ENCODE results near the gene SLIT3. TPM values are rescaled to one million over a fixed set of nuclear protein-coding genes. Genes with fewer than 3 reads are reported as not detected.
A peak's percentile ranks its signal among the peaks of the same experiment; 100 is the strongest.

SLIT3 gene
- total RNA-seq, 6 experiments from 2014 or later: 0.31 to 1.2 (median 0.65) TPM

DNA sequence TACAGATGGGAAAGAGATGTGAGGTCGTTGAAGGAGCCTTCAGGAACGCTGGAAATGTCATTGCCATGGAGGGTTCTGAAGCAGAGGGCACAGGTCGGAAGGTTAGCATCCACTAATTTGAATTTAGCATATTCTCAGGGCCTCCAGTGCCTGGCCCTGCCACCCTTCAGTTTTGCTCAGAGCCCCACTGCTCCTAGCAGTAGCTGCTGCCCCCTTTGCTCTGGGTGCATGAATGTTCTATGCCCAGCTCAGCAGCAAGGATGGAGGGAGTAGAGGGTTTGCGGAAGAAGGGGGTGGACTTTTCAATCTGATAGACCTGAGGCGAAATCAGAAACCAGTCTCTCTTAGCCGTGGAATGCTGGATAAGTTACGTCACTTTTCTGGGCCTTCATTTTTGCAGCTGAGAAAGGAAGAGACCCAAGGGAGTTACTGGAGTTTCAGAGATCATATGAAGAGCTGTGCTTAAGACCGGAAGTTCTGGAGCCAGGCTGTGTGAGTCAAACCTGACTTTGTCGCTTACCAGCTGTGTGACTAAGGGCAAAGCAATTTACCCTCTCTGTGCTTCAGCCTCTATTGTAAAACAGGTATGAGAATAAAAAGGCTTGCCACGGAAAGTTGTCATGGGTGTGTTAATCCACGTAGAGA, 588.5 kb downstream of the SLIT3 start:
- Histone ChIP-seq H3K9me3 (no peaks in the 10 kb centered on the region), H3K36me3 (no peaks in the 10 kb centered on the region), H3K27ac (no peak overlapping the region), H3K27me3 (no peaks in the 10 kb centered on the region), H3K4me1 (no peaks in the 10 kb centered on the region), H3K4me3 (no peak overlapping the region)
- intact Hi-C loops (cut with DNase I): no loop called here
- DNase-seq (peak in 1 of 3 donors; percentile 23), ATAC-seq (no peak)
- no peak for TF ChIP-seq CTCF (IDR thresholded peaks at IDR 0.05)
- no peak for TF ChIP-seq POLR2A (IDR thresholded peaks at IDR 0.05)
- 60% methylated on average over 11 of the region's 11 CpGs for WGBS (ENCODE audit: insufficient coverage, low coverage, low lambda C conversion rate, missing lambda C conversion rate)

- WGBS (ENCODE audit: insufficient coverage, low coverage, low lambda C conversion rate, missing lambda C conversion rate): 100% methylated on average over 1 of the region's 9 CpGs
- no peaks in the 10 kb centered on the region for H3K4me1 ChIP-seq
- H3K9me3 ChIP-seq: no peaks in the 10 kb centered on the region
- ATAC-seq: no peak
- no peaks in the 10 kb centered on the region for H3K36me3 ChIP-seq
- H3K27me3 ChIP-seq: no peaks in the 10 kb centered on the region
- H3K27ac ChIP-seq: no peak overlapping the region
- intact Hi-C loops (cut with DNase I): no loop called here
- no peak overlapping the region for H3K4me3 ChIP-seq
- DNase-seq: peak in 1 of 3 donors; percentile 31
- TF ChIP-seq POLR2A (IDR thresholded peaks at IDR 0.05): no peak
- no peak for TF ChIP-seq CTCF (IDR thresholded peaks at IDR 0.05)
Observed at GRCh38 chr5:168710706-168711105, 590.2 kb downstream of the SLIT3 start.

DNA sequence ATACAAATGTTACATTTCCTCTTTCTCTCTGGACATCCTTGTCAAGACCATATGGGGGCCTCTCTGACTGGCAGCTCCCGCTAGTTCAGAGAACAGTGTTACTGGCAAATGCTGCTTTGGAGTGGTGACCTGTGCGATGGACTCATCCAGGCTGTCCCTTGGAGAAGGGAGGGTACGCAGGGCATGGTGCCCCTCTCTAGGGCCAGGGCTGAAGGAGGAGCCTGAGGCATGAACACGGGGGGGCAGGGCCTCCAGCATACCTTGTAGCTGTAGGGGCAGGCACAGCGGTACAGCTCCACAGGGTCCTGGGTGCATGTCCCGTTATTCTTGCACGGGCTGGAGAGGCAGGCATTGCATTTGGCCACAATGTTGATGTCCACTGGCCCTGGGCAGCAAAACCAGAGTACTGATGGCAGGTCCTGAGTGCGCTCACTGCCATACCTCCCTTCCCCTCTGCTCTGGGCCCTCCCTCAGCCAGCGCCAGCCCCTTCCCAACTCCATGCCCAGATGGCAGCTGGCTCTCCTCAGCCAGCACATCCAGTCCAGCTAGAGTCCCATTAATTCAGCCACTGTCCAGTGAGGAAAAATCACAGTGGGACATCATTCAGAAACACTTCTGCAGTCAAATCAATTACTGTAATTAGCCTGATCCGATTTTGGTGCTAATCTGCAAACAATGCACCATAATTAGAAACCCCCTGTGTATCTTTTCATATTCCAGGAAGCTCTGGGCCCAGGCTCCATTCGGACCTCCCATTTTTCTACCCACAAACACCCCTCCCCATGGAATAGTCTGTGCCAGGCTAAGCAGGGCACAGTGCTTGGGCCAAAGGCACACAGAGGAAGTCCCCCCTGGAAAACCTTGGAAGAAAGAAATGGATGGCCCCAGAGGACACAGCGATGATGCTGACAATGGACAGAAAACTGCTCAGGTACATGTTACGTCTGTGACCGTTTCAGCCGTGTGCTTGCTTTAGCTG, 592.9 kb downstream of the SLIT3 start:
- ATAC-seq (no peak), DNase-seq (peak in 1 of 3 donors; percentile 28)
- intact Hi-C loops (cut with DNase I): no loop called here
- H3K9me3 ChIP-seq: no peaks in the 10 kb centered on the region
- H3K27me3 ChIP-seq: no peaks in the 10 kb centered on the region
- no peak overlapping the region for H3K4me3 ChIP-seq
- H3K27ac ChIP-seq: no peak overlapping the region
- 71% methylated on average over 10 of the region's 15 CpGs for WGBS (ENCODE audit: insufficient coverage, low coverage, low lambda C conversion rate, missing lambda C conversion rate)
- no peaks in the 10 kb centered on the region for H3K36me3 ChIP-seq
- TF ChIP-seq CTCF (IDR thresholded peaks at IDR 0.05) (no peak), POLR2A (IDR thresholded peaks at IDR 0.05) (no peak)
- H3K4me1 ChIP-seq: no peaks in the 10 kb centered on the region

GRCh38 chr5:168706655-168707069, 594.3 kb downstream of the SLIT3 start:
- Histone ChIP-seq H3K27ac (no peak overlapping the region), H3K9me3 (no peaks in the 10 kb centered on the region), H3K27me3 (no peaks in the 10 kb centered on the region), H3K4me1 (no peaks in the 10 kb centered on the region), H3K36me3 (no peaks in the 10 kb centered on the region), H3K4me3 (no peak overlapping the region)
- peak; percentile 26 to 68 (median 56) for ATAC-seq
- WGBS (ENCODE audit: insufficient coverage, low coverage, low lambda C conversion rate, missing lambda C conversion rate): 43% methylated on average over 2 of the region's 5 CpGs
- intact Hi-C loops (cut with DNase I): no loop called here
- TF ChIP-seq POLR2A (IDR thresholded peaks at IDR 0.05) (no peak), CTCF (IDR thresholded peaks at IDR 0.05) (peak; percentile 23 to 50 (median 42))
- DNase-seq: no peak

Data from right lobe of liver (tissue), 6 donors.